MM.1S (cell line): ENCODE results near the gene SCGB3A2.
A peak's percentile ranks its signal among the peaks of the same experiment; 100 is the strongest.

Source experiments
- DNase-seq: peaks from one replicate; pipeline ENCODE4 v3.0.0-alpha.2; 2015
- H2AFZ ChIP-seq: fragments of 300-600 bp; sonication (generic); 2 replicates; pipeline ENCODE4 v1.6.0; 2016; ENCODE audit warnings: antibody characterized with exemption, low read length
- H3F3A ChIP-seq: fragments of 300-600 bp; sonication (generic); 2 replicates; pipeline ENCODE4 v1.6.1; 2016; ENCODE audit warnings: mild to moderate bottlenecking, antibody characterized with exemption, low read length, moderate library complexity, mixed read lengths; ENCODE audit not compliant: insufficient read depth
- H3K27ac ChIP-seq: fragments of 300-600 bp; sonication (generic); 2 replicates; pipeline ENCODE4 v1.5.1; 2016; ENCODE audit warnings: mild to moderate bottlenecking, low read length
- H3K27me3 ChIP-seq: fragments of 300-600 bp; sonication (generic); replicated peaks from 2 replicates; pipeline ENCODE4 v1.6.0; 2016; ENCODE audit warnings: low read length; ENCODE audit not compliant: insufficient read depth
- H3K36me3 ChIP-seq: fragments of 300-600 bp; sonication (generic); replicated peaks from 2 replicates; pipeline ENCODE4 v1.6.1; 2016; ENCODE audit warnings: mild to moderate bottlenecking, low read length, mixed read lengths; ENCODE audit not compliant: insufficient read depth
- H3K4me1 ChIP-seq: fragments of 300-600 bp; sonication (generic); 2 replicates; pipeline ENCODE4 v1.6.1; 2016; ENCODE audit warnings: low read length, mixed read lengths
- H3K4me2 ChIP-seq: fragments of 300-600 bp; sonication (generic); 2 replicates; pipeline ENCODE4 v1.6.0; 2016; ENCODE audit warnings: low read depth, low read length
- H3K4me3 ChIP-seq: fragments of 300-600 bp; sonication (generic); 2 replicates; pipeline ENCODE4 v1.5.1; 2016; ENCODE audit warnings: low read length, mixed read lengths
- H3K79me2 ChIP-seq: fragments of 300-600 bp; sonication (generic); 2 replicates; pipeline ENCODE4 v1.6.1; 2016; ENCODE audit warnings: mixed run types, low read length, mixed read lengths
- H3K9ac ChIP-seq: fragments of 300-600 bp; sonication (generic); 2 replicates; pipeline ENCODE4 v1.6.1; 2016; ENCODE audit warnings: low read length, mixed read lengths
- H3K9me2 ChIP-seq: fragments of 300-600 bp; sonication (generic); replicated peaks from 2 replicates; pipeline ENCODE4 v1.6.1; 2016; ENCODE audit warnings: mild to moderate bottlenecking, low read length, mixed read lengths; ENCODE audit not compliant: insufficient read depth
- H3K9me3 ChIP-seq: fragments of 300-600 bp; sonication (generic); replicated peaks from 2 replicates; pipeline ENCODE4 v1.6.1; 2016; ENCODE audit warnings: mild to moderate bottlenecking, low read length, mixed read lengths; ENCODE audit not compliant: insufficient read depth
- H4K20me1 ChIP-seq: fragments of 300-600 bp; sonication (generic); 2 replicates; pipeline ENCODE4 v1.6.1; 2016; ENCODE audit warnings: mild to moderate bottlenecking, low read length, moderate library complexity, mixed read lengths; ENCODE audit not compliant: insufficient read depth
- EZH2 ChIP-seq: fragments of 300-600 bp; sonication (generic); optimal IDR thresholded peaks from 2 replicates; pipeline ENCODE3; 2017; ENCODE audit warnings: low read depth, mild to moderate bottlenecking, antibody characterized with exemption, low read length, mixed read lengths
- EZH2phosphoT487 ChIP-seq: fragments of 300-600 bp; sonication (generic); IDR thresholded peaks from 2 replicates; pipeline ENCODE4 v1.6.1; 2018; ENCODE audit warnings: antibody characterized with exemption, low read length
- TF ChIP-seq, protein P1 (sequence below): fragments of 300-600 bp; sonication (generic); IDR thresholded peaks from 2 replicates; pipeline ENCODE4 v1.5.1; 2016; ENCODE audit warnings: antibody characterized with exemption, low read length, mixed read lengths

SCGB3A2 gene

DNA sequence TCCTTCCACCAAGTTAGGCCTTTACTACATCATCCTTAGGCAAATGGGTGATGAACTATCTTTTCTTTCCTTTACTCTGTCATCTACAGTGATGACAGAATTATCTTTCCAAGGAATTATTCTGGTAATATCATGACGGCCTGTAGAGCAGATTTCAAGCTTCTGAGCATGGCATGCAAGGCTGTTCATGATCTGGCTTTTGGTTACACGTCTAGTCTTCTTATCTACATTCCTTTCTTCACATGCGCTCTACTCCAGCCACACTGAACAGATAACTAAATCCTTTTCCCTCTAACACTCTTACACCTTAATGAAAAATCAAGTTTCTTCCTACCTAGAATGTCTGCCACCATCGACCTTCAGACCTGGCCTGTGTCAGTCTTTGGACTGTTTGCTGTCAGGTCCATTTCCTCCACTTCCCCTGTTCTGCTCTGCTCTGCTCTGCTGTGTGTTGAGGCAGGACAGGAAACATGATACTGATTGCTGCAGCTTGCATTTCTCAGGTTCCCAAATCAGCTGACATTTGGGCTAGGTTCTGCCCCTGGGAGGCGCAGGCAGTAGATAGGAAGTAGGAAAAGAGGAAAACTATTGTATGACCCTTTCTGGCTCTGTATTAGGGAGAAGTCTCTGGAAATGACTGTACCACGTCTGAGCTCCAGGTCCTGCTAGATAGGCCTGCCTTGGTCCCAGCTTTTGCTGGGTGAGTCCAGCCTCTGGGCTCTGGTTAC lies 4.2 kb downstream of the SCGB3A2 start:
- Histone ChIP-seq H2AFZ (no peak overlapping the region), H3K9me2 (no peaks in the 10 kb centered on the region), H3K9me3 (no peaks in the 10 kb centered on the region), H3K9ac (no peak overlapping the region), H3K27ac (no peak overlapping the region), H3K79me2 (no peaks in the 10 kb centered on the region), H3K4me2 (no peak overlapping the region), H3K27me3 (no peaks in the 10 kb centered on the region), H3K4me3 (no peak overlapping the region), H4K20me1 (no peaks in the 10 kb centered on the region), H3F3A (no peaks in the 10 kb centered on the region), H3K4me1 (no peaks in the 10 kb centered on the region), H3K36me3 (no peaks in the 10 kb centered on the region)
- DNase-seq: no peak
- TF ChIP-seq EZH2phosphoT487 (no peak), EZH2 (no peak)
- TF ChIP-seq, protein P1, sequence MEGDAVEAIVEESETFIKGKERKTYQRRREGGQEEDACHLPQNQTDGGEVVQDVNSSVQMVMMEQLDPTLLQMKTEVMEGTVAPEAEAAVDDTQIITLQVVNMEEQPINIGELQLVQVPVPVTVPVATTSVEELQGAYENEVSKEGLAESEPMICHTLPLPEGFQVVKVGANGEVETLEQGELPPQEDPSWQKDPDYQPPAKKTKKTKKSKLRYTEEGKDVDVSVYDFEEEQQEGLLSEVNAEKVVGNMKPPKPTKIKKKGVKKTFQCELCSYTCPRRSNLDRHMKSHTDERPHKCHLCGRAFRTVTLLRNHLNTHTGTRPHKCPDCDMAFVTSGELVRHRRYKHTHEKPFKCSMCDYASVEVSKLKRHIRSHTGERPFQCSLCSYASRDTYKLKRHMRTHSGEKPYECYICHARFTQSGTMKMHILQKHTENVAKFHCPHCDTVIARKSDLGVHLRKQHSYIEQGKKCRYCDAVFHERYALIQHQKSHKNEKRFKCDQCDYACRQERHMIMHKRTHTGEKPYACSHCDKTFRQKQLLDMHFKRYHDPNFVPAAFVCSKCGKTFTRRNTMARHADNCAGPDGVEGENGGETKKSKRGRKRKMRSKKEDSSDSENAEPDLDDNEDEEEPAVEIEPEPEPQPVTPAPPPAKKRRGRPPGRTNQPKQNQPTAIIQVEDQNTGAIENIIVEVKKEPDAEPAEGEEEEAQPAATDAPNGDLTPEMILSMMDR: no peak

DNA sequence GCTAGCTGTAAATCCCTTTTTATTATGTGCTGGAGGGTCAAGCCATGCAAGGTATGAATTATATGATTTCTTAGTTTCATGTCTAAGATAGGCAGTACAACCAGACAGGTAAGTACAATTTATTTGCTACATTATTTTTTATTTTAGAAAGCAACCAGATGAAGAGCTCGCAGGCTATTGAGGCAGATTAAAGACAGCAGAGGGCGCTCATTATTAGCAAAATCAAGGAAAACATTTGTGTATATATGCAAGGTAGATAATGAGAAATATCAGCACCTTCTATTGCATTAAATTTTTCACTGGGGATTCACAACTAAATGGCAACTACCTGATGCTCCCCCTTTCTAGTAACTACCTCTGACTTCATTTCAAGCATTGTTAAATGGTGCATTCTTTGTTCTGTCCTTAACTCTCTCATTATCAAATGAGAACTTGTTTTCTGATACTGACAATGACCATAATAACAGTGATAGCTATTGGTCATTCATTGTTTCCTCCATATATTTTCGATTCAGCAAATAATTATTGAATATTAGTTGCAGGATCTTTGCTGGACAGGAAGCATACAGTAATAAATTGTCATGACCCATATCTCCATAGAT lies 8.6 kb downstream of the SCGB3A2 start:
- H3K9me2 ChIP-seq: no peaks in the 10 kb centered on the region
- H3F3A ChIP-seq: no peaks in the 10 kb centered on the region
- H3K9ac ChIP-seq: no peak overlapping the region
- H3K9me3 ChIP-seq: no peaks in the 10 kb centered on the region
- H3K4me3 ChIP-seq: no peak overlapping the region
- no peak overlapping the region for H3K27ac ChIP-seq
- H2AFZ ChIP-seq: no peak overlapping the region
- no peaks in the 10 kb centered on the region for H3K79me2 ChIP-seq
- DNase-seq: peak; percentile 55
- TF ChIP-seq EZH2phosphoT487: no peak
- no peak for TF ChIP-seq EZH2
- TF ChIP-seq, protein P1: peak; percentile 70
- H3K4me2 ChIP-seq: no peak overlapping the region
- no peaks in the 10 kb centered on the region for H3K27me3 ChIP-seq
- H4K20me1 ChIP-seq: no peaks in the 10 kb centered on the region
- H3K4me1 ChIP-seq: no peaks in the 10 kb centered on the region
- no peaks in the 10 kb centered on the region for H3K36me3 ChIP-seq

DNA sequence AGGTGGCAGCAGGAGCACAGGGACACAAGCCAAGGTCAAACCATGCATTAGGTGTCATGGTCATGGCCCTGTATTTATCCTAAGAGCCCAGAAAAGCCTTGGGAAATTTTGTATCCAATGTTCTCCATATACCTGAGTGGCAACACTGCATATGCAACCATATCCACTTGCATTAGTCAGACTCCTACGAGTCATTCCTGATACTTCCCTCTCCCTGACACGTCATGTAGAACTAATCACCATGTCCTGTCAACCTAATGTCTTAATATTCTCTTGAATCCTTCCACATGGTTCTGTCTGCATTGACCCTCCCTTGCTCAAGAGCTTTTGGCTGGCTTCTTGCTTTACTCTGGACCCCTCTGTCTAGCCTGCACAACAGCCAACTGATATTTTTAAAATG lies 9.4 kb downstream of the SCGB3A2 start:
- H4K20me1 ChIP-seq: no peaks in the 10 kb centered on the region
- no peaks in the 10 kb centered on the region for H3K27me3 ChIP-seq
- no peaks in the 10 kb centered on the region for H3K9me2 ChIP-seq
- DNase-seq: no peak
- H3K4me1 ChIP-seq: no peaks in the 10 kb centered on the region
- H2AFZ ChIP-seq: no peak overlapping the region
- H3K79me2 ChIP-seq: no peaks in the 10 kb centered on the region
- H3K36me3 ChIP-seq: no peaks in the 10 kb centered on the region
- TF ChIP-seq, protein P1: no peak
- TF ChIP-seq EZH2 (no peak), EZH2phosphoT487 (no peak)
- no peaks in the 10 kb centered on the region for H3F3A ChIP-seq
- no peak overlapping the region for H3K4me2 ChIP-seq
- H3K27ac ChIP-seq: no peak overlapping the region
- H3K4me3 ChIP-seq: no peak overlapping the region
- no peaks in the 10 kb centered on the region for H3K9me3 ChIP-seq
- H3K9ac ChIP-seq: no peak overlapping the region
